PC-9 (cell line): ENCODE data around the gene RABAC1.

ENCODE experiments used
- EZH2 ChIP-seq: fragments of 200-600 bp; sonication (generic); IDR thresholded peaks from 2 replicates; pipeline ENCODE4 v1.8.0; 2017; ENCODE audit warnings: antibody characterized with exemption, low read depth
- TF ChIP-seq, protein P1 (sequence below): fragments of 200-600 bp; sonication (generic); conservative IDR thresholded peaks from 2 replicates; pipeline ENCODE4 v1.6.1; 2017; ENCODE audit warnings: mixed run types, antibody characterized with exemption, mild to moderate bottlenecking, moderate library complexity

DNA sequence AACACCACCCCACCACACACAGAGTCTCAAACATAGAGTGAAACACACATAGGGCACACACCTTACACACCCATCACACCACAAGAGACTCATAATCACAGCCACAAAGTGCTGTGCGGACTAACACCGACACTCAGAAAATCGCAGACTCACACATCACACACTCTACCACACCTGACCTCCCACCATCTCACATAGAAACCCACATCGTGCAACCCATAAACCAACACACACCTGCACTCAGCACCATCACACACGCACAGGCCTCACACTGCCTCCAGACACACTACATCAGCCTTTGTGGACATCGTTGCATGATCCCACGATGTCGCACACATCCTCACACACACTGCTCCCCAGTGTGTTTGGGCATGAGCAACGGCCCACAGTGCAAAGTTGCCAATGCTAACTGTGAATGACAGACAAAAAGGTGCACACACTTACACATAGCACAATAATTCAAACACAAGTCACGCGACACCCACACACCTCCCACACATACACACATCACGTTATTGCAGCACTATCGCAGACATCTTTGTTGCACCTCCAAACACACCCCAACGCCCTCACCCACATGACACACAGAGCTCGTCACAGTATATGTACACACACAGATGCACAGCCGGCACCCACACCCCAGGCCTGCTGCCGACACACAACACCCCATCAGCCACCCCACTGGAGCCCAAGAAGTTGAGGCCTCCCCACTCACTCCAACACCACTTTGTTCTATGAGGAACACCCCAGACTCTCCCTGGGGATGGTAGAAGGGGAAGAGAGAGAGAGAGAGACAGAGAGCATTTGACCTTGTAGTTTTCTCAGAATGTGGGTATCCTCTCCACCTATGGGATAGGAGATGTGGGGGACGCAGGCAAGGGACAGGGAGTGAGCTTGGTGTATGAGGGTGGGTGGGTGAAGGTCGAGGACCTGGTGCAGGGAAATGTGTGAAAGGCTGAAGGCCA lies 36.2 kb upstream of the RABAC1 start:
- TF ChIP-seq, protein P1, sequence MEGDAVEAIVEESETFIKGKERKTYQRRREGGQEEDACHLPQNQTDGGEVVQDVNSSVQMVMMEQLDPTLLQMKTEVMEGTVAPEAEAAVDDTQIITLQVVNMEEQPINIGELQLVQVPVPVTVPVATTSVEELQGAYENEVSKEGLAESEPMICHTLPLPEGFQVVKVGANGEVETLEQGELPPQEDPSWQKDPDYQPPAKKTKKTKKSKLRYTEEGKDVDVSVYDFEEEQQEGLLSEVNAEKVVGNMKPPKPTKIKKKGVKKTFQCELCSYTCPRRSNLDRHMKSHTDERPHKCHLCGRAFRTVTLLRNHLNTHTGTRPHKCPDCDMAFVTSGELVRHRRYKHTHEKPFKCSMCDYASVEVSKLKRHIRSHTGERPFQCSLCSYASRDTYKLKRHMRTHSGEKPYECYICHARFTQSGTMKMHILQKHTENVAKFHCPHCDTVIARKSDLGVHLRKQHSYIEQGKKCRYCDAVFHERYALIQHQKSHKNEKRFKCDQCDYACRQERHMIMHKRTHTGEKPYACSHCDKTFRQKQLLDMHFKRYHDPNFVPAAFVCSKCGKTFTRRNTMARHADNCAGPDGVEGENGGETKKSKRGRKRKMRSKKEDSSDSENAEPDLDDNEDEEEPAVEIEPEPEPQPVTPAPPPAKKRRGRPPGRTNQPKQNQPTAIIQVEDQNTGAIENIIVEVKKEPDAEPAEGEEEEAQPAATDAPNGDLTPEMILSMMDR = no peak
- no peak for TF ChIP-seq EZH2
